Measurements from ENCODE around the gene MAPK4.
"Not testable (repeated sequence)": the region's sequence is repeated elsewhere in the genome, so short reads cannot be mapped to it uniquely, and the experiment has no call there.

The MAPK4 gene

DNA sequence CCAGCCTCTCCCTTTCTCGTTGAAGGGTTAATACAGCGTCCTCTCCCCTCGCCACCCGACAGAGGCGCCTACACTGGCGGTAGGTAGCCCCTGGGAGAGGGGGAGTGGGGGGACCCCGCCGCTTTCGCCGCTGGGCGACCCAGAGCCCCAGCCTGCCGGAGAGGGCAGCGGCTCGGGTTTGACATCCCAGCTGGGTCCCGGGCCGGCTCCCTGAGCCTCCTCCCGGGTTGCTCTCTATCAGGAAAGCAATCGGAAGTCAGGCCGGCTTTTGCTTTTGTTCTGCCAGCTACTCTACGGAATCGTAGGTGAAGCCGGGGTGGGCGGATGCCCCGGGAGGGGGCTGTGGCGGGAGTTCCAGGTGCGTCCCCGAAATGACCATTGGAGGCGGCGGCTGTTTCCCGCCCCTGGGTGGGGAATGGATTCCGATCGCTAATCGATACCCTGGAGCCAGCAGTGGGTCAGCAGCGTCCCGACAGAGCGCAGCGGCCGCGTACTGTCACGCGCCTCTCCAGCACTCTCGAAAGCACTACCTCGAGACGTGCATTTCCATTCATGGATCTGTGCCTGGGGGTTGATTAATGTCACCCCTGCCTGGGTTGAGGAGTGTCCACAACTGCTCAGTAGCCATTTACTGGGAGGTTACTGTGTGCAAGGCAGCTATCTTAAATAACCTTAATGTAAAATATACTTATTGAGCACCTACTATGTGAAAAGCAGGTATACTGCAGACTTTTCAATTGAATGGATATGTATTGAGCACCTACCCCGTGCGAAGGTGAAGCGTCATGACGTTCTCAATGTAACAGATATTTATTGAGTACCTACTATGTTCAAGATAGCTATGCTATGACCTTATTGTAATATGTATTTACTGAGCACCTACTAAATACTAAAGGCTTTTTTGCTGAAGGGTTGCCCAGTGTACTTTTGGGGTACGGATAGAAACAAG, 1.1 kb downstream of the MAPK4 start:
- H3K4me1 Mint-ChIP-seq (ENCODE audit: low read depth) = peaks cover 7% of the 10 kb centered on the region
- no peak overlapping the region for H3K27ac Mint-ChIP-seq
- H3K4me3 Mint-ChIP-seq = no peak overlapping the region
- peaks cover 75% of the 10 kb centered on the region for H3K27me3 Mint-ChIP-seq
- H3K36me3 Mint-ChIP-seq (ENCODE audit: low read depth) = no peaks in the 10 kb centered on the region
- H3K9me3 Mint-ChIP-seq = peaks cover 3% of the 10 kb centered on the region

- not testable (repeated sequence) for H3K27ac Mint-ChIP-seq; H3K4me3 Mint-ChIP-seq; H3K36me3 Mint-ChIP-seq (ENCODE audit: low read depth); H3K4me1 Mint-ChIP-seq (ENCODE audit: low read depth); H3K9me3 Mint-ChIP-seq
- H3K27me3 Mint-ChIP-seq = peaks cover 70% of the 10 kb centered on the region
Observed at GRCh38 chr18:50562258-50562657, 2.4 kb downstream of the MAPK4 start.

GRCh38 chr18:50562686-50563085, 2.8 kb downstream of the MAPK4 start:
- H3K4me3 Mint-ChIP-seq = no peak overlapping the region

DNA sequence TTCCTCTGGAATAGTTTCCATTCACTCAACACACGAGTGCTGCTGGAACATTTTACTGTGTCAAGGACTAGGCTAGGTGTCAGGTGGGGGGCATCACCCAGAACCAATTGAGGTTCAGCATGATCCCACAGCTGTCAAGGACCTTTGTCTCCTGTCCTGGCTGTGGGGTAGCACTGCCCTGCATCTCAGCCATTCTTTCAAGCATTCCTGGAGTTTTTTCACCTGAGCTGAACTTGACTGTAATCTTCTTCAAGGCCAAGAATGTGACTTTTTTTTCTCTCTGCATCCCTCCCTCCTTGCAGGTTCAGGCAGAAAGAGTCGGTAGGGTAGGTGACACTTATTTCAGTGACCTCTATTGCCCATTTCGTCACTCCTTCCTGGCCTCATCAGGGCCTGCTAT, 3.5 kb downstream of the MAPK4 start:
- Mint-ChIP-seq H3K27ac (no peak overlapping the region), H3K36me3 (ENCODE audit: low read depth) (no peaks in the 10 kb centered on the region), H3K4me3 (no peak overlapping the region), H3K4me1 (ENCODE audit: low read depth) (peaks cover 7% of the 10 kb centered on the region), H3K27me3 (peaks cover 61% of the 10 kb centered on the region), H3K9me3 (peaks cover under 1% of the 10 kb centered on the region)

More at GRCh38 chr18:50562686-50563085, 2.8 kb downstream of the MAPK4 start:
- Mint-ChIP-seq H3K27ac (no peak overlapping the region), H3K27me3 (peaks cover 67% of the 10 kb centered on the region), H3K4me1 (ENCODE audit: low read depth) (peaks cover 7% of the 10 kb centered on the region), H3K36me3 (ENCODE audit: low read depth) (no peaks in the 10 kb centered on the region), H3K9me3 (no peaks in the 10 kb centered on the region)

DNA sequence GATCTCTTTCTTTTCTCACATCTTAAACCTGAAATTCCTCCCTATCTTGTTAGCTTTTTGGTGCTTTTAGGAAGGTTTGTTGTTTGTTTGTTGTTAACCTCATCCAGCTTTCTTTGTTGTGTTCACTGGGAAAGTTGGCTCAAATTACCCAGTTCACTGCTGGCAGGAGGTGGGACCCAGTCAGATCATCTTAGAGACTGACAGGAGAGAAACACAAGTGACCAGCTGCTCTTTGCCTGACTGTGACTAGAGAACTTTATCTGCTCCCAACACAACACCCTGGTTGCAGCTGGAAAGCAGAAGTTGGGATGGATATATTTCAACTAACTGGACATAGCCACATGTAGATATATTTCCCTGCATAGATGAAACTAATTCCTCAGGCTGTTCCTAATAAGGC, 10.0 kb downstream of the MAPK4 start:
- H3K36me3 Mint-ChIP-seq (ENCODE audit: low read depth) = no peaks in the 10 kb centered on the region
- H3K27me3 Mint-ChIP-seq = peaks cover 30% of the 10 kb centered on the region
- no peak overlapping the region for H3K27ac Mint-ChIP-seq
- no peaks in the 10 kb centered on the region for H3K4me1 Mint-ChIP-seq (ENCODE audit: low read depth)
- H3K4me3 Mint-ChIP-seq = no peak overlapping the region
- H3K9me3 Mint-ChIP-seq = peaks cover 6% of the 10 kb centered on the region

DNA sequence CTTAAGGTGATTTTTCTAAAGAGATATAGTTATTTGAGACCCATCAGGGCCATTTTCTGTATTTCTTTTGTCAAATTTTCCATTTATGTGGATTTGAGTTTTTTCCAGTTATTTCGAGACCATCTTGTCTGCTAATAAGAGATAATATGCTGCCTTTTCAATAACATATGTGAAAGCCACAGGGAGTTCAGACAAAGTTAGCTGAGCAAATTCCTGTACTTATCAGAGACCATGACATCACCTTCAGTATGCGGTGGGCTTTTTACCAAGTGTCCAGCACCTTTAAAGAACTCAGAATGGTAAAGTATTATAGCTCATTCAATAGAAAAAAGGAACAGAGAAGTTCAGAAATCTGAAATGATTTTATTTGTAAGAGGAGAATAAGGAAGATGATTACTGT, 11.7 kb downstream of the MAPK4 start:
- peaks cover 14% of the 10 kb centered on the region for H3K27me3 Mint-ChIP-seq
- no peaks in the 10 kb centered on the region for H3K4me1 Mint-ChIP-seq (ENCODE audit: low read depth)
- peaks cover 6% of the 10 kb centered on the region for H3K9me3 Mint-ChIP-seq
- peak overlapping the region; percentile 41 for H3K27ac Mint-ChIP-seq
- no peaks in the 10 kb centered on the region for H3K36me3 Mint-ChIP-seq (ENCODE audit: low read depth)
- H3K4me3 Mint-ChIP-seq = no peak overlapping the region

DNA sequence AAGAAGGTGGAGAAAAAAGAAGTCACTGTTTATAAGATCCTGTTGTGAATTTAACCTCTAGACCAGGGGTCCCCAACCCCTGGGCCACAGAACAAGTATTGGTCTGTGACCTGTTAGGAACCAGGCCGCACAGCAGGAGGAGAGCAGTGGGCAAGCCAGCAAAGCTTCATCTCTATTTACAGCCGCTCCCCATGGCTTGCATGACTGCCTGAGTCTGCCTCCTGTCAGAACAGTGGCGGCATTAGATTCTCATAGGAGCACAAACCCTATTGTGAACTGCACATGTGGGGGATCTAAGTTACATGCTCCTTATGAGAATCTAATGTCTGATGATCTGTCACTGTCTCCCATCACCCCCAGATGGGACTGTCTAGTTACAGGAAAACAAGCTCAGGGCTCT, 13.3 kb downstream of the MAPK4 start:
- not testable (repeated sequence) for H3K36me3 Mint-ChIP-seq (ENCODE audit: low read depth)

DNA sequence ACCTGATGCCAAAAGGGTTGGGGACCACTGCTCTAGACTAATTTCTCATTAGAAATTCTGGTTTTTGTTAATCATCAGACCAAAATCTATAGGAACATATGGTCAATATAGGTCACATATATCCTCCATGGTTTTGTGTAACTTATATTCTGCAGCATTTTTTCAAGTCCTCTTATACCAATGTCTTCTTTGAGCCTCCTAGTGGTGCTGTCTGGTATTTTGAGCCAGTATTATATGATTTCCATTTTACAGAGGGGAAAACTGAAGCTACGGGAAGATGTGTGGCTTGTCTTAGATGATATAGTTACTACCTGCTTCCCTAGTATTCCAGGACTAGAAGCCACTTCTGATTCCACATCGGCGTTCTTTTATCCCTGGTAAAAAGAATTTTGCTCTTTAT, 13.8 kb downstream of the MAPK4 start:
- Mint-ChIP-seq H3K36me3 (ENCODE audit: low read depth) (no peaks in the 10 kb centered on the region), H3K27me3 (peaks cover 14% of the 10 kb centered on the region), H3K4me3 (no peak overlapping the region), H3K27ac (no peak overlapping the region), H3K4me1 (ENCODE audit: low read depth) (no peaks in the 10 kb centered on the region), H3K9me3 (peaks cover 3% of the 10 kb centered on the region)

More for the DNA sequence above, 13.3 kb downstream of the MAPK4 start:
- H3K27ac Mint-ChIP-seq; H3K4me3 Mint-ChIP-seq; H3K9me3 Mint-ChIP-seq; H3K4me1 Mint-ChIP-seq (ENCODE audit: low read depth): not testable (repeated sequence)
- H3K27me3 Mint-ChIP-seq = peaks cover 14% of the 10 kb centered on the region

- Mint-ChIP-seq H3K4me1 (ENCODE audit: low read depth) (no peaks in the 10 kb centered on the region), H3K4me3 (no peak overlapping the region), H3K36me3 (ENCODE audit: low read depth) (no peaks in the 10 kb centered on the region), H3K27ac (no peak overlapping the region), H3K9me3 (peaks cover 4% of the 10 kb centered on the region), H3K27me3 (no peaks in the 10 kb centered on the region)
Observed at GRCh38 chr18:50578030-50578429, 18.1 kb downstream of the MAPK4 start.

DNA sequence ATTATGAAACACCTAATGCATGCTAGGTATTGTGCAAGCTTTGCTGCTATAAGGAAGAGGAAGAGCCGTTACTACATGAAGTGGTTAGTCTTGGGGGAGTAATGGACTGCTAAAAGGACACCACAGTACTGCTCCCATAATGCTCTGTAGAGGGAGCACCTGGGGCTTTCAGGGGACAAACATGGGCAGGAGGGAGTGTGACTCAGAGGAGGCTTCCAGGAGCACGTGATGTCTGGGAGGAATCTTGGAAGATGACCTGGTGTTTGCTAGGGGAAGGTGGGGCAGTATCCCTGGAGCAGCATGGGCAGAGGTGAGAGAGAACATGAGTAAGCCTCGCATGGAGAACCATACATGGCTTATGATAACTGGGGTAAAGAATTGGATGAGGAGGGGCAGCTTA, 18.8 kb downstream of the MAPK4 start:
- no peaks in the 10 kb centered on the region for H3K4me1 Mint-ChIP-seq (ENCODE audit: low read depth)
- peaks cover 4% of the 10 kb centered on the region for H3K9me3 Mint-ChIP-seq
- H3K27me3 Mint-ChIP-seq = no peaks in the 10 kb centered on the region
- no peak overlapping the region for H3K4me3 Mint-ChIP-seq
- no peak overlapping the region for H3K27ac Mint-ChIP-seq
- no peaks in the 10 kb centered on the region for H3K36me3 Mint-ChIP-seq (ENCODE audit: low read depth)

- Mint-ChIP-seq H3K4me1 (ENCODE audit: low read depth) (no peaks in the 10 kb centered on the region), H3K27ac (no peak overlapping the region), H3K4me3 (no peak overlapping the region), H3K36me3 (ENCODE audit: low read depth) (no peaks in the 10 kb centered on the region), H3K27me3 (no peaks in the 10 kb centered on the region), H3K9me3 (peaks cover 4% of the 10 kb centered on the region)
Observed at GRCh38 chr18:50579061-50579774, 19.3 kb downstream of the MAPK4 start.

DNA sequence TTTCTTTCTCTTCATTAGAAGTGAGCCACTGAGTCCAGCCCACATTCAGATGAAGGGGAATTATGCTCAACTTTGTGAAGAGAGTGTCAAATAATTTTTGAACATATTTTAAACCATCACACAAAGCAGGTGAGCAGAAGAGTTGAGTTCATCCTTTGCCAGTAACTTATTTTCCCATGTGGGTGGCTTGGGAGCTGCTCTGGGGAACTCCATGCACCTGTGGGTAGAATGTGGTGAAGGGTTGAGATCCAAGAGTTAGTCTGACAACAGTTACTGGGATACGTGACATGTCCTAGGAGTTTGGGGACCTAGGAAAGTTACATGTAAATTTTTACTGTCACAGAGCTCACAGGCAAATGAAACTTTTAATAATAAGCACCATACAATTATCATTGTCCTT, 21.6 kb downstream of the MAPK4 start:
- no peaks in the 10 kb centered on the region for H3K36me3 Mint-ChIP-seq (ENCODE audit: low read depth)
- peaks cover 9% of the 10 kb centered on the region for H3K9me3 Mint-ChIP-seq
- no peak overlapping the region for H3K27ac Mint-ChIP-seq
- peaks cover 5% of the 10 kb centered on the region for H3K27me3 Mint-ChIP-seq
- H3K4me1 Mint-ChIP-seq (ENCODE audit: low read depth) = no peaks in the 10 kb centered on the region
- no peak overlapping the region for H3K4me3 Mint-ChIP-seq

DNA sequence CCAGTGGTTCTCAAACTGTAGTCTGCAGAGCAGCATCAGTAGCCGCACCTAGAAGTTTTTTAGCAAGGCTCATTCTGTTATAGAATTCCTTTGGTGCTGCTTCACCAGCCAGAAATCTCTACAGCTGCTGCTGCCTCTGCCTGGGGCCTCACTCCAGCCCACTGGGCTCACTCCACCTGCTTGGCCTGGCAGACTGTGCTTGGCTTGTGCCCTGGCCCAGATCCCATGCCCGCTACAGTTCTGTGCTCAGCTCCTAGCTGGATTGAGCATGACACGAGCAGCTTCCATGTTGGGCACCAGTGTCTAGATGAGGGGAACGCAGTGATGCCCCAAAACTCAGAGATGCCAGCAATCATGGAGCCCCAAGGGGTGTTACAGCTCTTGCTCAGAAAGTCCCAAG, 22.6 kb downstream of the MAPK4 start:
- Mint-ChIP-seq H3K27me3 (peaks cover 5% of the 10 kb centered on the region), H3K27ac (no peak overlapping the region), H3K36me3 (ENCODE audit: low read depth) (no peaks in the 10 kb centered on the region), H3K4me3 (no peak overlapping the region), H3K4me1 (ENCODE audit: low read depth) (no peaks in the 10 kb centered on the region), H3K9me3 (peaks cover 9% of the 10 kb centered on the region)

DNA sequence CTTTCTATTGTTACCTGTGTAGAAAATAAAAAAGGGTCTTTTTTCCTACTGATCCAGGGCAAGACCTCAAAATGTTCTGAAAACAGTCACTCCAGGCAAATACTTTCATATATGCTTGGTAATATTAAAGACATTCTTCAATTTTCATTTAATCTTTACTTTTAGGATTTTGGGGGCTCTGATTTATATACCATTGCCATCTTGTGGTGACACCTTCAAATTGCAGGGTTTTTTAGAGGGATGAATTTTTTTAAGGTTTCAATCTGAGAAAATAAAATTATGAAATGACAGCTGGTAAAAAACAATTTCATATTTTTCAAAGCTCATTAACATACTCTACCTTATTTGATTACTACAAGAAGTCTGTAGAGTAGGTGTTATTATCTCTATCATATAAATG, 26.8 kb downstream of the MAPK4 start:
- no peaks in the 10 kb centered on the region for H3K36me3 Mint-ChIP-seq (ENCODE audit: low read depth)
- H3K27me3 Mint-ChIP-seq = peaks cover 5% of the 10 kb centered on the region
- no peak overlapping the region for H3K4me3 Mint-ChIP-seq
- H3K27ac Mint-ChIP-seq = no peak overlapping the region
- peaks cover 15% of the 10 kb centered on the region for H3K9me3 Mint-ChIP-seq
- no peaks in the 10 kb centered on the region for H3K4me1 Mint-ChIP-seq (ENCODE audit: low read depth)

GRCh38 chr18:50590593-50590992, 30.7 kb downstream of the MAPK4 start:
- Mint-ChIP-seq H3K27ac (no peak overlapping the region), H3K36me3 (ENCODE audit: low read depth) (no peaks in the 10 kb centered on the region), H3K4me3 (no peak overlapping the region), H3K9me3 (peaks cover 7% of the 10 kb centered on the region), H3K27me3 (peaks cover 1% of the 10 kb centered on the region), H3K4me1 (ENCODE audit: low read depth) (no peaks in the 10 kb centered on the region)

All from stimulated activated naive CD8-positive, alpha-beta T cell treated with anti-CD3 and anti-CD28 coated beads, Interleukin-15, Interleukin-2, amounts not matched to agents 100 ng/mL and 50 ng/mL, for 24 hours (primary cell).